Sigmoid colon (tissue), 7 donors: ENCODE data around the gene BIN1. TPM values are rescaled to one million over a fixed set of nuclear protein-coding genes. Genes with fewer than 3 reads are reported as not detected.

Source experiments
- DNase-seq: peaks from one replicate; pipeline ENCODE4 v3.0.0-alpha.2; 2019
- H3K27ac ChIP-seq, 4 donors: fragments of 200-600 bp; sonication (generic); one replicate each; pipeline ENCODE4 v1.5.1; 2016 to 2019; ENCODE audit warnings: mild to moderate bottlenecking in 1 of 4
- H3K27me3 ChIP-seq, 3 donors: fragments of 200-600 bp; sonication (generic); one replicate each; pipeline ENCODE4 v1.5.1; 2019; ENCODE audit warnings: mild to moderate bottlenecking in 1 of 3
- H3K36me3 ChIP-seq, 4 donors: fragments of 200-600 bp; sonication (generic); one replicate each; pipeline ENCODE4 v1.5.1; 2016 to 2019
- H3K4me1 ChIP-seq, 4 donors: fragments of 200-600 bp; sonication (generic); one replicate each; pipeline ENCODE4 v1.5.1; 2017 to 2019
- H3K4me3 ChIP-seq, 4 donors: fragments of 200-600 bp; sonication (generic); one replicate each; pipeline ENCODE4 v1.5.1; 2017 to 2019; ENCODE audit warnings: mild to moderate bottlenecking in 2 of 4, moderate library complexity in 1 of 4
- H3K9me3 ChIP-seq, 4 donors: fragments of 200-600 bp in 3 of 4; sonication (generic) in 3 of 4; one replicate each; pipeline versions ENCODE4 v1.5.1 to v1.6.1; 2013 to 2019
- CTCF ChIP-seq, 4 experiments: fragments of 450-650 bp in 3 of 4; fragments of 200-600 bp in 1 of 4; IDR thresholded peaks; one replicate each; pipeline ENCODE4 v1.5.1; 2016 to 2019; ENCODE audit warnings: antibody characterized with exemption in 4 of 4, mild to moderate bottlenecking in 3 of 4, moderate library complexity in 2 of 4
- EP300 ChIP-seq, 4 donors: sonication (generic); formaldehyde crosslinking; IDR thresholded peaks; one replicate each; pipeline ENCODE4 v1.6.1; 2017; ENCODE audit warnings: antibody characterized with exemption in 4 of 4
- POLR2A ChIP-seq, 2 donors: fragments of 450-650 bp; IDR thresholded peaks; one replicate each; pipeline ENCODE4 v1.6.1; 2016; ENCODE audit warnings: antibody characterized with exemption in 2 of 2, mild to moderate bottlenecking in 2 of 2, moderate library complexity in 2 of 2
- POLR2AphosphoS5 ChIP-seq, 4 donors: sonication (generic); formaldehyde crosslinking; IDR thresholded peaks; one replicate each; pipeline ENCODE4 v1.6.1; 2017; ENCODE audit warnings: antibody characterized with exemption in 4 of 4
- WGBS, 2 donors: extraction: QIAGEN DNeasy Blood & Tissue Kit; methylation state at CpG; one replicate each; pipeline ENCODE4 v1.1.7; 2013; 5-methylcytosine and 5-hydroxymethylcytosine counted together
- intact Hi-C: fragments of 100-400 bp; cut with DNase I; formaldehyde crosslinking; loops from one replicate; pipeline ENCODE4 v1.15.1; 2023
- polyA plus RNA-seq, 3 donors: library from polyadenylated mRNA; stranded (reverse); fragments of 200-250 nt; gene quantifications; one replicate each; pipeline ENCODE4 v1.2.3, GENCODE V29; 2013
- total RNA-seq, 4 donors: library from RNA; depleted of rRNA; stranded (reverse); fragments of >200 nt; gene quantifications; one replicate each; pipeline ENCODE4 v1.1.0, GENCODE V29; 2016
- donor health status: healthy with polysubstance abuse.
- donor health status: Bipolar disorder and iron deficiency.
- donor health status: healthy.

BIN1 gene
- total and polyA plus RNA-seq, 7 donors = 20.3 to 57.9 (median 38.2) TPM

- Histone ChIP-seq H3K9me3 (no peaks in the 10 kb centered on the region), H3K36me3 (peaks cover 0 to 31% (median 5%) of the 10 kb centered on the region in 4 donors), H3K27me3 (no peaks in the 10 kb centered on the region), H3K4me1 (no peaks in the 10 kb centered on the region), H3K27ac (no peak overlapping the region), H3K4me3 (no peak overlapping the region)
- no peak for DNase-seq
- intact Hi-C loops = no loop called here
- TF ChIP-seq EP300 (IDR thresholded peaks at IDR 0.05) (no peak), CTCF (IDR thresholded peaks at IDR 0.05) (no peak), POLR2A (IDR thresholded peaks at IDR 0.05) (no peak), POLR2AphosphoS5 (IDR thresholded peaks at IDR 0.05) (no peak)
- 92 to 94% methylated on average over 25 of the region's 25 CpGs for WGBS, 2 donors
These were observed 50.2 kb downstream of the BIN1 start for GRCh38 chr2:127056631-127057370.

GRCh38 chr2:127056086-127056485, 50.9 kb downstream of the BIN1 start:
- Histone ChIP-seq H3K36me3 (peaks cover 0 to 26% (median 5%) of the 10 kb centered on the region in 4 donors), H3K4me3 (no peak overlapping the region)
- 97% methylated on average over 11 of the region's 11 CpGs for WGBS, 2 donors

GRCh38 chr2:127055786-127056076, 51.2 kb downstream of the BIN1 start:
- 95 to 96% methylated on average over 13 of the region's 13 CpGs for WGBS, 2 donors
- TF ChIP-seq POLR2AphosphoS5 (IDR thresholded peaks at IDR 0.05) = no peak
- TF ChIP-seq POLR2A (IDR thresholded peaks at IDR 0.05) = no peak
- no peak for TF ChIP-seq CTCF (IDR thresholded peaks at IDR 0.05)
- no peak for TF ChIP-seq EP300 (IDR thresholded peaks at IDR 0.05)
- no peak for DNase-seq
- intact Hi-C loops = no loop called here
- H3K36me3 ChIP-seq = peaks cover 0 to 27% (median 5%) of the 10 kb centered on the region in 4 donors
- no peak overlapping the region for H3K27ac ChIP-seq
- no peak overlapping the region for H3K4me3 ChIP-seq
- H3K9me3 ChIP-seq = no peaks in the 10 kb centered on the region
- no peaks in the 10 kb centered on the region for H3K27me3 ChIP-seq
- H3K4me1 ChIP-seq = no peaks in the 10 kb centered on the region

More at GRCh38 chr2:127056086-127056485, 50.9 kb downstream of the BIN1 start:
- TF ChIP-seq POLR2A (IDR thresholded peaks at IDR 0.05) (no peak), EP300 (IDR thresholded peaks at IDR 0.05) (no peak), CTCF (IDR thresholded peaks at IDR 0.05) (no peak), POLR2AphosphoS5 (IDR thresholded peaks at IDR 0.05) (no peak)
- H3K4me1 ChIP-seq = no peaks in the 10 kb centered on the region
- H3K27ac ChIP-seq = no peak overlapping the region
- H3K27me3 ChIP-seq = no peaks in the 10 kb centered on the region
- intact Hi-C loops = no loop called here
- H3K9me3 ChIP-seq = no peaks in the 10 kb centered on the region
- no peak for DNase-seq

GRCh38 chr2:127054996-127055785, 51.8 kb downstream of the BIN1 start:
- Histone ChIP-seq H3K4me3 (no peak overlapping the region), H3K4me1 (peaks cover 0 to 1% (median 0%) of the 10 kb centered on the region in 4 donors), H3K36me3 (peaks cover 0 to 26% (median 5%) of the 10 kb centered on the region in 4 donors), H3K9me3 (no peaks in the 10 kb centered on the region), H3K27ac (no peak overlapping the region), H3K27me3 (no peaks in the 10 kb centered on the region)
- DNase-seq = no peak
- TF ChIP-seq EP300 (IDR thresholded peaks at IDR 0.05) = no peak
- no peak for TF ChIP-seq CTCF (IDR thresholded peaks at IDR 0.05)
- TF ChIP-seq POLR2A (IDR thresholded peaks at IDR 0.05) = no peak
- no peak for TF ChIP-seq POLR2AphosphoS5 (IDR thresholded peaks at IDR 0.05)
- 93 to 95% methylated on average over 25 of the region's 25 CpGs for WGBS, 2 donors
- intact Hi-C loops = no loop called here
